HG03571 (cell line): ENCODE results near the gene C1QC.

Source experiments
- ATAC-seq: cut with Tn5 transposase; IDR thresholded peaks from one replicate; pipeline ENCODE4 v1.9.1; 2021; ENCODE audit not compliant: unreplicated experiment

C1QC gene

GRCh38 chr1:22676916-22677583 lies 33.6 kb downstream of the C1QC start:
- no peak for ATAC-seq

DNA sequence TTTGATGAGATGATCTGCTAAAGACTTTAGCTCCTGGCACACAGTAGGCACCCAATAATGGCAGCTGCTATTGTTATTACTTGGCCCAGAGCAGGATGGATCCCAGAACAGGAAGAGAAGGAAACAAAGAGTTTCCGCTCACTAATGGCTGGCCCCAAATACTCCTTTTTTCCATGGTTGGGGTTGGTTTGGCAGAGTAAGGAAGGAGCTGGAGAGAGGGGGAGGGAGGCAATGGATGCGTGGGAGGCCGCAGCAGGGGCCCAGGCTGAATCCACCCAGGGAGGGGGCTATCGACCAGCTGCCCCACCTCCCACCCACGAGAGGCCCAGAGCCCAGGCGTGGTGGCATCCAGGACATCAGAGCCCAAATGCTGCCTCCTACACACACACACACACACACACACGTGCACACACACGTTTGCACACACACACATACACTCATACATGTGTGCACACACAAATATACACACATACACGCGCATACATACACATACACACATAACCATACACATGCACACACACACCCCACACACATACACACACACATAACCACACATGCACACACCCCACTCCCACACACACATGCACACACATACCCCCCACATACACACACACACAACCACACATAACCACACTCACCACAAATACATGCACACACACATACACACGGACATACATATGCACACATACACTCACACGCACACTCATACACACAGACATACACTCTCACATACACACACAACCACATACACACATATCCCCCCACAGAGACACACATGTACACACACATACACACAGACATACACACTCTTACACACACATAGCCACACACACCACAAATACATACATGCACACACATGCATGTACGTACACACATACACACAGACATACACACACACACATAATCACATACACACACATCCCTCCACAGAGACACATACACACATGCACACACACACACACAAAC lies 34.8 kb downstream of the C1QC start:
- ATAC-seq, result no peak

GRCh38 chr1:22680726-22681125 lies 37.3 kb downstream of the C1QC start:
- ATAC-seq, result no peak

DNA sequence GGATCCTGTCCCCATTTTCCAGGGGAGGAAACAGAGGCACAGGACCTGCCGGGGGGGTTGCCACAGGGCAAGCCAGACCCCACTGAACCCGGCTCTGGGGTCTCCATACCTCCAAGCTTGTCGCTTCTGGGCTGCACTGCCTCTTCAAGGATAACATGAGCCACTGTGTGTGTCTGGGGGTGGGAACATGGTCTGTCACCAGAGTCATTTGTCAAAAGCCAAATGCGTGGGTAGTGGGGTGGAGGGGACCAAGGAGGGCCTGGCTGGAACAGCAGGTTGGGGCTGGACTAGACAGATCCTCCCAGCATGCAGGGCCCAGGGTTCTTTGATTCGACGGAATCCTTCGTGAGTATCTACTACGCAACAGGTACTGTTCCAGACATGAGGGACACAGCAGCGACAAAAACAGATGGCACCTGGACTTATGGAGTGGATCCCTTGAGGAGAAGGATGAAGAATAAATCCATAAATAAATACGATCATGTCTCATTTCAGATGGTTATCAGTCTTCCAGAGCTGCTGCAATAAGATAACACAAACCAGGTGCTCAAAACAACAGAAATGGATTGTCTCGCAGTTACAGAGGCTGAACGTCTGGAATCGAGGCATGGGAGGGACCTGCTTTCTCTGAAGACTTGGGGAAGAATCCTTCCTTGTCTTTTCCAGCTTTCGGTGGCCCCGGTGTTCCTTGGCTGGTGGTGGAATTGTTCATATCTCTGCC lies 38.3 kb downstream of the C1QC start:
- no peak for ATAC-seq

DNA sequence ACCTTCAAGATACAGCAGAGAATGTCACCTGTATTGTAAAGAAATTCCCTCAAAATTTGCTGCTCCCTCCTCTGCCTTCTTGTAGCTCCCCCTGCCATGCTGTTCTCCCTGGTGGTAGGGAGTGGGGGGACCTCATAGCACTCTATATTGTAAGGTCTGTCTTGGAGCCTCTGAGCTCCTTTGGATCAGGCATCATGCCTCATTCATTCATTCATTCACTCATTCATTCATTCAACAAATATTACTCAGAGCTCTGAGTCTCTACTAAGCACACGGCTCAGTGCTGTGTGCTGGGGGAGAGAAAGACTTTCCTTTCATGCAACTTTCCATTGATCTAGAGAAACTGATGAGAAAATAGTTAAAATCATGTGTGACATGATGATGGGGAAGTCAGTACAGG lies 40.1 kb downstream of the C1QC start:
- ATAC-seq, result no peak

DNA sequence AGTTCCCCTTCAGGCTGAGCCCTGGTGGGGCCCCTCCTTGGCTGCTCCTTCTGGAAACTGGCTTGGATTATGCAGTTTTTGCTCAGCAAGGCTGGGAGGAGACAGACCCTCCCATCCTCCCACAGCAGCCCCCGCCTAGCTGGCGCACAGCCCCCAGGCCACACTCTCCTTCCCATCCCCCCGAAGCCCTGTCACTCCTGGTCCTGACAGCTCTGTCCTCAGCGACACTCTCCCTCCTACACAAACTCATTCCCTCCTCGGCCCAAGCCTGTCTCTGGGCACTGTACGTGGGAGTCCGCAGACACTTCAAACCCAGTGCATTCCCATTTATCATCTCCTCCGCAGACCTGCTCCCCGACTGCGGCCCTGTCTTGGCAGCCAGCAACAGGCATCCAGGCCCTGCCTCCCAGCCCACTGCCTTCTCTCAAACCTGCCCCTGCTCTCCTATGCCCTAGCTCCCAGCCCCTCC lies 42.2 kb downstream of the C1QC start:
- no peak for ATAC-seq

GRCh38 chr1:22687191-22687590 lies 43.8 kb downstream of the C1QC start:
- no peak for ATAC-seq

DNA sequence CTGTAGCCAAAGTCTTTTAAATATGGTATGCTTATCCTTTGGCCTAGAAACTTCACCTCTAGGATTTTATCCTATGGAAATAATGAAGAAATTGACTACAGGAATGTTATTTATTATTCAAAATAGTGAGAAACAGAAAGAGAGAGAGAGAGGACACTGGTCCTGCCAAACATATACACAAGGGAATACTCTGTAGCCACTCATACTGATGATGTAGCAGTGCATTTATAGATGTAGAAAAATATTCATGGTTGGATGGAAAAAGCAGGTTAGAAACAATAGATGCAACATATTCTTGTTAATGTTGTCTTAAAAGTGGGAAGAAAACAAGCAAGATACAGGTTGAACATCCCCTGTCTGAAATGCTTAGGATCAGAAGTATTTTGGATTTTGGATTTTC lies 45.0 kb downstream of the C1QC start:
- no peak for ATAC-seq

GRCh38 chr1:22689505-22689904 lies 46.1 kb downstream of the C1QC start:
- no peak for ATAC-seq

- no peak for ATAC-seq
Observed at GRCh38 chr1:22691031-22691753, 47.8 kb downstream of the C1QC start.

DNA sequence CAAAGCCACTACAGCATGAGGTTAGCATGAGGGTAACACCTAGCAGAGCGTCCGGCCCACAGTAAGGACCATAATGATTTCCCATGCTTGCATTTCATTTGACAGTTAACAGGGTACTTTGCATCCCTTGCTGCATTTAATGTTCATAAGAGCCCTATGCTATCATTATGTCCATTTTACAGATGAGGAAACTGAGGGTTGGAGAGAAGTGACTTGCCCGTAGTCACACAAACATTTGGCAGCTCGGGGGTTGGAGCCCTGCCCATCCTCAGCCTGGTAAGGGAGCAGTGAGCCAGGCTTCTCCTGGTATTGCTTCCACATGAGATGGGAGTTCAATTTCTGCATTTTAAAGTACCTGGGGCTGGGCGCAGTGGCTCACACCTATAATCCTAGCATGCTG lies 50.7 kb downstream of the C1QC start:
- ATAC-seq, result no peak

GRCh38 chr1:22696610-22697009 lies 53.2 kb downstream of the C1QC start:
- no peak for ATAC-seq
